ENCODE results near the gene LRG1. TPM values are rescaled to one million over a fixed set of nuclear protein-coding genes. Genes with fewer than 3 reads are reported as not detected.

Gene LRG1
- total and polyA plus RNA-seq, 2 experiments from 2014 or later, result 0.21 to 0.45 TPM

DNA sequence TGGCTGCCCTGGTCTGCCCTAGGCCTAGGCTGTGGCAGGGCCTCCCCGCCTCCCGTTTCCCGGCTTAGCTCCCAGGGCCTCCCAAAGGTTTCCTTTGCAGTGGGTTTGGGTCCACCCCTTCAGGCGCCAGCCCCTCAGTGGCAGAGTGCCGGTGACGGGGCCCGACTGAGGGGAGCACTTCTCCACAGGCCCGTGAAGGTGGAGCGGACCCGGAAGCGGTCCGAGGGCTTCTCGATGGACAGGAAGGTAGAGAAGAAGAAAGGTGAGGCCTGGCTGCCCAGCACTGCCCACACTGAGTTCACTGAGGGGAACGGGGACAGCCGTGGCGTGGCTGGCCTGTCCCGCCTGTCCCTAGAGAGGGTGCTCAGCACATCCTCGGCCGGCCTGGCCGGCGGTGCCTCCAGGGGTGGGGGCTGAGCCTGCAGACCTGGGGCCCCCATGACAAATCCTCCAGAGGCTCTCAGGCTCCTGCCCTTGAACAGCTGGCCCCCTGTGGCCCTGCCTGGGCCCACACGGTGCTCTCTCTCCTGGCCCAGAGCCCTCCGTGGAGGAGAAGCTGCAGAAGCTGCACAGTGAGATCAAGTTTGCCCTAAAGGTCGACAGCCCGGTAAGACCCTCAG, 42.0 kb downstream of the LRG1 start:
- peaks cover 29% of the 10 kb centered on the region for H3K36me3 Mint-ChIP-seq (ENCODE audit: low read depth)
- Histone ChIP-seq H3K36me3 (ENCODE audit: insufficient read depth) (peaks cover 10% of the 10 kb centered on the region; the same call in 1 of the 2 replicates), H3F3A (replicated peaks; ENCODE audit: low read depth) (no peaks in the 10 kb centered on the region), H3K79me2 (replicated peaks; ENCODE audit: insufficient read depth) (no peaks in the 10 kb centered on the region), H3K4me1 (ENCODE audit: insufficient read depth) (no peaks in the 10 kb centered on the region), H4K20me1 (replicated peaks; ENCODE audit: insufficient read depth) (no peaks in the 10 kb centered on the region; the same call in 1 of the 2 replicates), H3K4me3 (no peak overlapping the region), H3K27me3 (ENCODE audit: insufficient read depth) (no peaks in the 10 kb centered on the region), H2AFZ (no peak overlapping the region), H3K27ac (ENCODE audit: low read depth) (no peak overlapping the region), H3K4me2 (no peak overlapping the region), H3K9me2 (ENCODE audit: insufficient read depth) (no peaks in the 10 kb centered on the region)
- ATAC-seq (no peak), DNase-seq (ENCODE audit: low spot score) (no peak)
- H3K4me1 Mint-ChIP-seq, result no peaks in the 10 kb centered on the region
- no peak for TF ChIP-seq EZH2phosphoT487 (IDR thresholded peaks at IDR 0.05; ENCODE audit: unreplicated experiment)
- TF ChIP-seq ZNF331 (CRISPR knock-in tag; IDR thresholded peaks at IDR 0.05; ENCODE audit: low read depth), result no peak
- TF ChIP-seq POLR2AphosphoS5 (IDR thresholded peaks at IDR 0.05; ENCODE audit: low read depth), result no peak
- TF ChIP-seq, protein P1, sequence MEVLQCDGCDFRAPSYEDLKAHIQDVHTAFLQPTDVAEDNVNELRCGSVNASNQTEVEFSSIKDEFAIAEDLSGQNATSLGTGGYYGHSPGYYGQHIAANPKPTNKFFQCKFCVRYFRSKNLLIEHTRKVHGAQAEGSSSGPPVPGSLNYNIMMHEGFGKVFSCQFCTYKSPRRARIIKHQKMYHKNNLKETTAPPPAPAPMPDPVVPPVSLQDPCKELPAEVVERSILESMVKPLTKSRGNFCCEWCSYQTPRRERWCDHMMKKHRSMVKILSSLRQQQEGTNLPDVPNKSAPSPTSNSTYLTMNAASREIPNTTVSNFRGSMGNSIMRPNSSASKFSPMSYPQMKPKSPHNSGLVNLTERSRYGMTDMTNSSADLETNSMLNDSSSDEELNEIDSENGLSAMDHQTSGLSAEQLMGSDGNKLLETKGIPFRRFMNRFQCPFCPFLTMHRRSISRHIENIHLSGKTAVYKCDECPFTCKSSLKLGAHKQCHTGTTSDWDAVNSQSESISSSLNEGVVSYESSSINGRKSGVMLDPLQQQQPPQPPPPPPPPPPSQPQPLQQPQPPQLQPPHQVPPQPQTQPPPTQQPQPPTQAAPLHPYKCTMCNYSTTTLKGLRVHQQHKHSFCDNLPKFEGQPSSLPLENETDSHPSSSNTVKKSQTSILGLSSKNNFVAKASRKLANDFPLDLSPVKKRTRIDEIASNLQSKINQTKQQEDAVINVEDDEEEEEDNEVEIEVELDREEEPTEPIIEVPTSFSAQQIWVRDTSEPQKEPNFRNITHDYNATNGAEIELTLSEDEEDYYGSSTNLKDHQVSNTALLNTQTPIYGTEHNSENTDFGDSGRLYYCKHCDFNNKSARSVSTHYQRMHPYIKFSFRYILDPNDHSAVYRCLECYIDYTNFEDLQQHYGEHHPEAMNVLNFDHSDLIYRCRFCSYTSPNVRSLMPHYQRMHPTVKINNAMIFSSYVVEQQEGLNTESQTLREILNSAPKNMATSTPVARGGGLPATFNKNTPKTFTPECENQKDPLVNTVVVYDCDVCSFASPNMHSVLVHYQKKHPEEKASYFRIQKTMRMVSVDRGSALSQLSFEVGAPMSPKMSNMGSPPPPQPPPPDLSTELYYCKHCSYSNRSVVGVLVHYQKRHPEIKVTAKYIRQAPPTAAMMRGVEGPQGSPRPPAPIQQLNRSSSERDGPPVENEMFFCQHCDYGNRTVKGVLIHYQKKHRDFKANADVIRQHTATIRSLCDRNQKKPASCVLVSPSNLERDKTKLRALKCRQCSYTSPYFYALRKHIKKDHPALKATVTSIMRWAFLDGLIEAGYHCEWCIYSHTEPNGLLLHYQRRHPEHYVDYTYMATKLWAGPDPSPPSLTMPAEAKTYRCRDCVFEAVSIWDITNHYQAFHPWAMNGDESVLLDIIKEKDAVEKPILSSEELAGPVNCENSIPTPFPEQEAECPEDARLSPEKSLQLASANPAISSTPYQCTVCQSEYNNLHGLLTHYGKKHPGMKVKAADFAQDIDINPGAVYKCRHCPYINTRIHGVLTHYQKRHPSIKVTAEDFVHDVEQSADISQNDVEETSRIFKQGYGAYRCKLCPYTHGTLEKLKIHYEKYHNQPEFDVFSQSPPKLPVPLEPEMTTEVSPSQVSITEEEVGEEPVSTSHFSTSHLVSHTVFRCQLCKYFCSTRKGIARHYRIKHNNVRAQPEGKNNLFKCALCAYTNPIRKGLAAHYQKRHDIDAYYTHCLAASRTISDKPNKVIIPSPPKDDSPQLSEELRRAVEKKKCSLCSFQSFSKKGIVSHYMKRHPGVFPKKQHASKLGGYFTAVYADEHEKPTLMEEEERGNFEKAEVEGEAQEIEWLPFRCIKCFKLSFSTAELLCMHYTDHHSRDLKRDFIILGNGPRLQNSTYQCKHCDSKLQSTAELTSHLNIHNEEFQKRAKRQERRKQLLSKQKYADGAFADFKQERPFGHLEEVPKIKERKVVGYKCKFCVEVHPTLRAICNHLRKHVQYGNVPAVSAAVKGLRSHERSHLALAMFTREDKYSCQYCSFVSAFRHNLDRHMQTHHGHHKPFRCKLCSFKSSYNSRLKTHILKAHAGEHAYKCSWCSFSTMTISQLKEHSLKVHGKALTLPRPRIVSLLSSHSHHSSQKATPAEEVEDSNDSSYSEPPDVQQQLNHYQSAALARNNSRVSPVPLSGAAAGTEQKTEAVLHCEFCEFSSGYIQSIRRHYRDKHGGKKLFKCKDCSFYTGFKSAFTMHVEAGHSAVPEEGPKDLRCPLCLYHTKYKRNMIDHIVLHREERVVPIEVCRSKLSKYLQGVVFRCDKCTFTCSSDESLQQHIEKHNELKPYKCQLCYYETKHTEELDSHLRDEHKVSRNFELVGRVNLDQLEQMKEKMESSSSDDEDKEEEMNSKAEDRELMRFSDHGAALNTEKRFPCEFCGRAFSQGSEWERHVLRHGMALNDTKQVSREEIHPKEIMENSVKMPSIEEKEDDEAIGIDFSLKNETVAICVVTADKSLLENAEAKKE (CRISPR knock-in tag; IDR thresholded peaks at IDR 0.05), result no peak
- no peak for TF ChIP-seq NANOG (IDR thresholded peaks at IDR 0.05; ENCODE audit: borderline replicate concordance)
- TF ChIP-seq, protein P2, sequence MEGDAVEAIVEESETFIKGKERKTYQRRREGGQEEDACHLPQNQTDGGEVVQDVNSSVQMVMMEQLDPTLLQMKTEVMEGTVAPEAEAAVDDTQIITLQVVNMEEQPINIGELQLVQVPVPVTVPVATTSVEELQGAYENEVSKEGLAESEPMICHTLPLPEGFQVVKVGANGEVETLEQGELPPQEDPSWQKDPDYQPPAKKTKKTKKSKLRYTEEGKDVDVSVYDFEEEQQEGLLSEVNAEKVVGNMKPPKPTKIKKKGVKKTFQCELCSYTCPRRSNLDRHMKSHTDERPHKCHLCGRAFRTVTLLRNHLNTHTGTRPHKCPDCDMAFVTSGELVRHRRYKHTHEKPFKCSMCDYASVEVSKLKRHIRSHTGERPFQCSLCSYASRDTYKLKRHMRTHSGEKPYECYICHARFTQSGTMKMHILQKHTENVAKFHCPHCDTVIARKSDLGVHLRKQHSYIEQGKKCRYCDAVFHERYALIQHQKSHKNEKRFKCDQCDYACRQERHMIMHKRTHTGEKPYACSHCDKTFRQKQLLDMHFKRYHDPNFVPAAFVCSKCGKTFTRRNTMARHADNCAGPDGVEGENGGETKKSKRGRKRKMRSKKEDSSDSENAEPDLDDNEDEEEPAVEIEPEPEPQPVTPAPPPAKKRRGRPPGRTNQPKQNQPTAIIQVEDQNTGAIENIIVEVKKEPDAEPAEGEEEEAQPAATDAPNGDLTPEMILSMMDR (conservative IDR thresholded peaks at IDR 0.05; ENCODE audit: low read depth in 2 of 2), result no peak
- TF ChIP-seq EZH2 (IDR thresholded peaks at IDR 0.05; ENCODE audit: low read depth, unreplicated experiment), result no peak
- TF ChIP-seq CREB1 (CRISPR knock-in tag; IDR thresholded peaks at IDR 0.05; ENCODE audit: low read depth), result no peak
- TF ChIP-seq JUNB (IDR thresholded peaks at IDR 0.05; ENCODE audit: unreplicated experiment), result no peak
- TF ChIP-seq, protein P3, sequence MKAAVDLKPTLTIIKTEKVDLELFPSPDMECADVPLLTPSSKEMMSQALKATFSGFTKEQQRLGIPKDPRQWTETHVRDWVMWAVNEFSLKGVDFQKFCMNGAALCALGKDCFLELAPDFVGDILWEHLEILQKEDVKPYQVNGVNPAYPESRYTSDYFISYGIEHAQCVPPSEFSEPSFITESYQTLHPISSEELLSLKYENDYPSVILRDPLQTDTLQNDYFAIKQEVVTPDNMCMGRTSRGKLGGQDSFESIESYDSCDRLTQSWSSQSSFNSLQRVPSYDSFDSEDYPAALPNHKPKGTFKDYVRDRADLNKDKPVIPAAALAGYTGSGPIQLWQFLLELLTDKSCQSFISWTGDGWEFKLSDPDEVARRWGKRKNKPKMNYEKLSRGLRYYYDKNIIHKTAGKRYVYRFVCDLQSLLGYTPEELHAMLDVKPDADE (IDR thresholded peaks at IDR 0.05), result no peak
- TF ChIP-seq, protein P4, sequence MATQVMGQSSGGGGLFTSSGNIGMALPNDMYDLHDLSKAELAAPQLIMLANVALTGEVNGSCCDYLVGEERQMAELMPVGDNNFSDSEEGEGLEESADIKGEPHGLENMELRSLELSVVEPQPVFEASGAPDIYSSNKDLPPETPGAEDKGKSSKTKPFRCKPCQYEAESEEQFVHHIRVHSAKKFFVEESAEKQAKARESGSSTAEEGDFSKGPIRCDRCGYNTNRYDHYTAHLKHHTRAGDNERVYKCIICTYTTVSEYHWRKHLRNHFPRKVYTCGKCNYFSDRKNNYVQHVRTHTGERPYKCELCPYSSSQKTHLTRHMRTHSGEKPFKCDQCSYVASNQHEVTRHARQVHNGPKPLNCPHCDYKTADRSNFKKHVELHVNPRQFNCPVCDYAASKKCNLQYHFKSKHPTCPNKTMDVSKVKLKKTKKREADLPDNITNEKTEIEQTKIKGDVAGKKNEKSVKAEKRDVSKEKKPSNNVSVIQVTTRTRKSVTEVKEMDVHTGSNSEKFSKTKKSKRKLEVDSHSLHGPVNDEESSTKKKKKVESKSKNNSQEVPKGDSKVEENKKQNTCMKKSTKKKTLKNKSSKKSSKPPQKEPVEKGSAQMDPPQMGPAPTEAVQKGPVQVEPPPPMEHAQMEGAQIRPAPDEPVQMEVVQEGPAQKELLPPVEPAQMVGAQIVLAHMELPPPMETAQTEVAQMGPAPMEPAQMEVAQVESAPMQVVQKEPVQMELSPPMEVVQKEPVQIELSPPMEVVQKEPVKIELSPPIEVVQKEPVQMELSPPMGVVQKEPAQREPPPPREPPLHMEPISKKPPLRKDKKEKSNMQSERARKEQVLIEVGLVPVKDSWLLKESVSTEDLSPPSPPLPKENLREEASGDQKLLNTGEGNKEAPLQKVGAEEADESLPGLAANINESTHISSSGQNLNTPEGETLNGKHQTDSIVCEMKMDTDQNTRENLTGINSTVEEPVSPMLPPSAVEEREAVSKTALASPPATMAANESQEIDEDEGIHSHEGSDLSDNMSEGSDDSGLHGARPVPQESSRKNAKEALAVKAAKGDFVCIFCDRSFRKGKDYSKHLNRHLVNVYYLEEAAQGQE (IDR thresholded peaks at IDR 0.05; ENCODE audit: unreplicated experiment), result no peak
- TF ChIP-seq STAT1 (IDR thresholded peaks at IDR 0.05; ENCODE audit: unreplicated experiment), result no peak
- TF ChIP-seq ZNF114 (CRISPR knock-in tag; IDR thresholded peaks at IDR 0.05), result no peak
- peaks cover 6% of the 10 kb centered on the region for H3K27me3 Mint-ChIP-seq (ENCODE audit: insufficient read depth, low read depth, poor library complexity)
- H3K4me3 Mint-ChIP-seq, result no peak overlapping the region
- H3K9me3 Mint-ChIP-seq, result no peaks in the 10 kb centered on the region
- H3K27ac Mint-ChIP-seq, result no peak overlapping the region

Measured in GM23338 (cell line).